ENCODE results near the gene SEMG2.

GRCh38 chr20:45248609-45249008, 27.4 kb downstream of the SEMG2 start:
- TF ChIP-seq CTCF (IDR thresholded peaks at IDR 0.05) (no peak), POLR2A (IDR thresholded peaks at IDR 0.05) (no peak)
